ENCODE results near the gene ICAM2. TPM values are rescaled to one million over a fixed set of nuclear protein-coding genes. Genes with fewer than 3 reads are reported as not detected.
"Not testable (repeated sequence)": the region's sequence is repeated elsewhere in the genome, so short reads cannot be mapped to it uniquely, and the experiment has no call there.

Gene ICAM2
- total and polyA plus RNA-seq, 2 donors from 2014 or later = 38.8 to 55.8 TPM

- FAIRE-seq (no peak), DNase-seq (no peak)
- intact Hi-C loops (cut with DNase I) = no loop called here
- no peaks in the 10 kb centered on the region for H3K36me3 ChIP-seq (ENCODE audit: control insufficient read depth in 2 of 3, insufficient read depth in 3 of 3, low read length in 3 of 3)
- H3K9ac ChIP-seq (ENCODE audit: low read length in 3 of 3) = no peak overlapping the region
- no peak for TF ChIP-seq CTCF (IDR thresholded peaks at IDR 0.05; ENCODE audit: borderline replicate concordance, extremely low read depth, insufficient read depth)
- H3K27ac ChIP-seq (ENCODE audit: low read depth in 2 of 2, low read length in 2 of 2) = no peak overlapping the region
- H3K4me1 ChIP-seq (ENCODE audit: control insufficient read depth in 2 of 3, insufficient read depth in 2 of 3, low read depth in 1 of 3, low read length in 3 of 3) = peaks cover 0 to 6% (median 0%) of the 10 kb centered on the region in 3 donors
- no peaks in the 10 kb centered on the region for H3K9me3 ChIP-seq (ENCODE audit: control insufficient read depth in 2 of 3, insufficient read depth in 1 of 3, low read length in 3 of 3)
- H3K27me3 ChIP-seq (ENCODE audit: control insufficient read depth, insufficient read depth, low read length) = no peaks in the 10 kb centered on the region
- no peak overlapping the region for H3K4me3 ChIP-seq (ENCODE audit: low read length in 3 of 3)
Measured at GRCh38 chr17:64022611-64023063, 2.2 kb upstream of the ICAM2 start.

- H3K36me3 ChIP-seq (ENCODE audit: control insufficient read depth in 2 of 3, insufficient read depth in 3 of 3, low read length in 3 of 3); H3K27me3 ChIP-seq (ENCODE audit: control insufficient read depth, insufficient read depth, low read length); FAIRE-seq; DNase-seq; H3K9me3 ChIP-seq (ENCODE audit: control insufficient read depth in 2 of 3, insufficient read depth in 1 of 3, low read length in 3 of 3); H3K4me1 ChIP-seq (ENCODE audit: control insufficient read depth in 2 of 3, insufficient read depth in 2 of 3, low read depth in 1 of 3, low read length in 3 of 3): not testable (repeated sequence)
- intact Hi-C loops (cut with DNase I) = loop anchor here (10.0 kb wide), 1 partner anchor 105 kb away; the partner anchor contains the start of genes CSHL1 and GH1
- Histone ChIP-seq H3K9ac (ENCODE audit: low read length in 3 of 3) (peak overlapping the region in 1 of 3 donors; percentile 86), H3K4me3 (ENCODE audit: low read length in 3 of 3) (peak overlapping the region in 2 of 3 donors; percentile 58 to 75), H3K27ac (ENCODE audit: low read depth in 2 of 2, low read length in 2 of 2) (peak overlapping the region in 1 of 2 donors; percentile 79)
Measured at GRCh38 chr17:64019551-64019961, 877 bp downstream of the ICAM2 start.

GRCh38 chr17:64017381-64017980 lies 3.0 kb downstream of the ICAM2 start:
- no peak for TF ChIP-seq CTCF (IDR thresholded peaks at IDR 0.05; ENCODE audit: borderline replicate concordance, extremely low read depth, insufficient read depth)
- Histone ChIP-seq H3K9ac (ENCODE audit: low read length in 3 of 3) (no peak overlapping the region), H3K27me3 (ENCODE audit: control insufficient read depth, insufficient read depth, low read length) (no peaks in the 10 kb centered on the region), H3K9me3 (ENCODE audit: control insufficient read depth in 2 of 3, insufficient read depth in 1 of 3, low read length in 3 of 3) (no peaks in the 10 kb centered on the region), H3K4me3 (ENCODE audit: low read length in 3 of 3) (no peak overlapping the region), H3K4me1 (ENCODE audit: control insufficient read depth in 2 of 3, insufficient read depth in 2 of 3, low read depth in 1 of 3, low read length in 3 of 3) (peaks cover 0 to 4% (median 0%) of the 10 kb centered on the region in 3 donors), H3K36me3 (ENCODE audit: control insufficient read depth in 2 of 3, insufficient read depth in 3 of 3, low read length in 3 of 3) (no peaks in the 10 kb centered on the region), H3K27ac (ENCODE audit: low read depth in 2 of 2, low read length in 2 of 2) (no peak overlapping the region)
- DNase-seq (no peak), FAIRE-seq (no peak)
- intact Hi-C loops (cut with DNase I) = loop anchor here (10.0 kb wide), 1 partner anchor 103 kb away; the partner anchor contains the start of genes CSHL1 and GH1

GRCh38 chr17:64016974-64017373 lies 3.5 kb downstream of the ICAM2 start:
- FAIRE-seq = no peak
- intact Hi-C loops (cut with DNase I) = loop anchor here (10.0 kb wide), 1 partner anchor 102 kb away; the partner anchor contains the start of genes CSHL1 and GH1

More at GRCh38 chr17:64016974-64017373, 3.5 kb downstream of the ICAM2 start:
- H3K27me3 ChIP-seq (ENCODE audit: control insufficient read depth, insufficient read depth, low read length) = no peaks in the 10 kb centered on the region
- no peak for DNase-seq
- H3K4me3 ChIP-seq (ENCODE audit: low read length in 3 of 3) = no peak overlapping the region
- no peaks in the 10 kb centered on the region for H3K36me3 ChIP-seq (ENCODE audit: control insufficient read depth in 2 of 3, insufficient read depth in 3 of 3, low read length in 3 of 3)
- no peaks in the 10 kb centered on the region for H3K9me3 ChIP-seq (ENCODE audit: control insufficient read depth in 2 of 3, insufficient read depth in 1 of 3, low read length in 3 of 3)
- no peak for TF ChIP-seq CTCF (IDR thresholded peaks at IDR 0.05; ENCODE audit: borderline replicate concordance, extremely low read depth, insufficient read depth)
- H3K4me1 ChIP-seq (ENCODE audit: control insufficient read depth in 2 of 3, insufficient read depth in 2 of 3, low read depth in 1 of 3, low read length in 3 of 3) = peaks cover 0 to 4% (median 0%) of the 10 kb centered on the region in 3 donors
- peak overlapping the region in 1 of 3 donors; percentile 19 for H3K9ac ChIP-seq (ENCODE audit: low read length in 3 of 3)
- H3K27ac ChIP-seq (ENCODE audit: low read depth in 2 of 2, low read length in 2 of 2) = peak overlapping the region in 1 of 2 donors; percentile 13

All from kidney (tissue), 14 donors.